Stimulated activated CD8-positive, alpha-beta memory T cell treated with anti-CD3 and anti-CD28 coated beads, Interleukin-7, amount 100 ng/mL, for 24 hours (primary cell): ENCODE results near the gene DTWD1.
"Not testable (repeated sequence)": the region's sequence is repeated elsewhere in the genome, so short reads cannot be mapped to it uniquely, and the experiment has no call there.

Source experiments
- DNase-seq: peaks from one replicate; pipeline ENCODE4 v3.0.0-alpha.2; 2020; ENCODE audit warnings: low read depth

The DTWD1 gene

DNA sequence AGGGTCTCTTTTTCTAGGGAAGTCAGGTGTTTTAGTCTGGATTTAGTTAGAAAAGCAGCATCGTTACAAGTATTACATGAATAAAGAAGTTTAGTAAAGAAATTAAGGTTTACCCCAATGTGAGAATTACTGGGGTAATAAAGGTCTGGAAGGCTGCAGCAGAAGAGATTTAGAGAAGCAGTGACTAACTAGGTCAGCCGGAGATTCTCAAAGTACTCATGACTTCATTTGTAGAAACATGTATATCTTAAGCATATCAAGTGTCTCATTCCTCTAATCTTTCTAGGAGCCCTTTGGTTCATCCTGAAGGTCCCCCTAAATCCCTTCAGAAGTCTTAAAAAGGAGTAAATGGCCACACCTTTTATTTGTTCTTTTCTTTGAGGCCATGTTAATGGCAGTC is 26.0 kb downstream of the DTWD1 start:
- no peak for DNase-seq

DNA sequence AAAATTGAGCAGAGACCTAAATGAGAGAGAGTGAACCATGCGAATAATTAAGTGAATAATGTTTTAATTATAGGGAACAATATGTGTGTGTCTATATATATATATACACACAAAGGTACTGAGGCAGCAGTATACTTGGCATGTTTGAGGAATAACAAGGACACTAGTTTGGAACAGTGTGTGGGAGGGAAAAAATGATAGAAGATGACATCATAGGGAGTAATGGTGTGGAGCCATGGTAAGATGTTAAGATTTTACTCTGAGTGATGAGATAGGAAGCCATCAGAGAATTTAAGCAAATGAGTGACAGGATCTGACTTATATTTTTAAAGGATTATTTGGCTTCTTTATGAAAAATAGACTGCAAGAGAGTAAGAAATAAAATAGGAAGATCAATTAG is 29.1 kb downstream of the DTWD1 start:
- no peak for DNase-seq

DNA sequence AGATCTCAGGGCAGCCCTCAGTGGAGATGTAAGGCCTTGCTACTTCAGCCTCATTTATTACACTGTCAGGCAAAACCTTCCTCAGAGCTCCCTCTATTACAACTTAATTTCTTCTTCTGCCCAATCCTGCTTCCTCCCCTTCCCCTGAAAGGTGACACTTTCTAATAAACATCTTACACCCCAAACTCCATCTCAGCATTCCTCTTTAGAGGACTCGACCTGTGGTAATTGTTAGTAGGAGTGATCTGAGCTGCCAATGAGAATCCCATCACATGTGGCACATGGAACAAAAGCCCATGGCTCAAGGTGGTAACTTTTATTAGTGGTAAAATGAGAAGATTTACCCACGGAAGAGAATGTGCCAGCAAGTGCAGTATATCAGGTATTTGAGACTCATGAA is 29.8 kb downstream of the DTWD1 start:
- DNase-seq = no peak

DNA sequence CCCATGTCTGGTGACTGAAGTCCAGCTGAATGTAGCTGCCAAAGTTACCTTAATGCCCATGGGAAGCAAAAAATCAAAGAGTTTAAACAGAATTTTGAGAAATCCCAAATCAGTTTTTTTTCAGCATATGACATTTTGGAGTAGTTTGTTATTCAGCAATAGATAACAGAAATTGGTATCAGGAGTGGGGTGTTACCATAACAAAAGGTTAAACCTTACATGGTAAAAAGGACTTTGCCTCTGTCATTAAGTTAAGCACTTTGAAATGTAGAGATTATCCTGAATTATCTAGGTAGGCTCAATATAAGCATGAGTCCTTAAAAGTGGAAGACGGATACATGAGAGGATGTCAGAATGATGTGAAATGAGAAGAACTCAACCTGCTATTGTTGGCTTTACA is 32.1 kb downstream of the DTWD1 start:
- DNase-seq = no peak

DNA sequence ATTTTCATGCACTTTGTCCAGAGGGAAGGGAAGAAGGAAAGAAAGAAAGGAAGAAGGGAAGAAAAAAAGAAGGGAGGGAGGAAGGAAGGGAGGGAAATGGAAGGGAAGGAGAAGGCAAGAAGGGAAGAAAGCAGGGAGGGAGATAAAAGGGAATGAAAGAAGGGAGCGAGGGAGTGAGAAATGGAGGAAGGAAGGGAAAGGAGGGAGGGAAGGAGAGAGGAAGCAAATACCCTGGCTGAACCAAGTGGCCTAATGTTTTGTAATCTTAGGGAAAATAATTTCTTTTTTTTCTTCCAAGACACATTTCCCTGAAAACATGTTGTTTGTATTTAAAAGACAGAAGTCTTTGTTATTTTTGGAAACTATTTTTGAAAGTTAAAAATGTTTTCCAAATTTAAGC is 35.9 kb downstream of the DTWD1 start:
- no peak for DNase-seq

DNA sequence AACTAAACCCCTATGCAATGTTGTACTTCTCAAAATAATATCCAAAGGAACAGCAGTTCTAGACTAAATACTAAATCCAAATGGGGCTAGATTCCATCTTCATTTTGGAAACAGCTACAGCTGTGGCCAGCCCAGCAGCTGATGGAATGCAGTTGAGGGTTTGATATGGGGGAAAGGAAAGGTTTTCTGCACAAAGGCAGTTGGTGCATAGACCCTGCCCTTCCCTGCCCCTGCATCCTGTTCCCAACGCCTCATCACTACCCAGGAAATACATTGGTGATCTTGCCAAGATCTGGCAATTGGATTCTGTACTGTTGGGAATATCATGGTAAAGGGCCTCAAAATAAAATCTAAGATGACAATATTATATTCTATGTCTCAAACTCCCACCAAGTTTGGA is 43.9 kb downstream of the DTWD1 start:
- no peak for DNase-seq

DNA sequence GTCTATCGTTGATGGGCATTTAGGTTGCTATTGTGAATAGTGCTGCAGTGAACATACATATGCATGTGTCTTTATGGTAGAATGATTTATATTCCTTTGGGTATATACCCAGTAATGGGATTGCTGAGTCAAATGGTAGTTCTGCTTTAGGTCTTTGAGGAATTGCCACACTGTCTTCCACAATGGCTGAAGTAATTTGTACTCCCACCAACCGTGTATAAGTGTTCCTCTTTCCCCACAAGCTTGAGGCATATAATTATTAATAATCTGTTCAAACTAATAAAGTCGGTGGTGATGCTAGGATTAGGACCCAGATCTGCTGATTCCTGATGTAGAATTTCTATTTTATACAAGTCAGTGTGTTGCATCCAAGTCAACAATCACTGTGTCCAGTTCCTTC is 45.6 kb downstream of the DTWD1 start:
- not testable (repeated sequence) for DNase-seq

DNA sequence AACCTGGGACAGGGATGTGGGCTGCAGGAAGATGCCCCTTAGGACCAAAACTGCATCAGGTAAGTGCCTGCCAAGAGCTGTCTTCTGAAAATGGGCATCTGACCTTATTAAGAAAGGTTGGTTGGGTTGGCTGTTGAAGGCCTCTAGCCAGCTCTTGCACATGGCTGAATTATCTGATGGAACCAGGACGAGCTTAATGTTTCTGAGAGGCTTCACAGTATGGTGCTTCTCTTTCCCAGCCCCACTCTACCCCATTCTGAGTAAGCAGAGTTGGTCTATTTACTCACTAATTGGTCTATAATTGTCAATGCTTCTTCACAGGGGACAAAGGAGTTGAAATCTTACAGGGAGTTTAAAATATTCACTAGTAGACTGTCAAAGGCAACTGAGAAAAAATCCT is 48.4 kb downstream of the DTWD1 start:
- DNase-seq = no peak

DNA sequence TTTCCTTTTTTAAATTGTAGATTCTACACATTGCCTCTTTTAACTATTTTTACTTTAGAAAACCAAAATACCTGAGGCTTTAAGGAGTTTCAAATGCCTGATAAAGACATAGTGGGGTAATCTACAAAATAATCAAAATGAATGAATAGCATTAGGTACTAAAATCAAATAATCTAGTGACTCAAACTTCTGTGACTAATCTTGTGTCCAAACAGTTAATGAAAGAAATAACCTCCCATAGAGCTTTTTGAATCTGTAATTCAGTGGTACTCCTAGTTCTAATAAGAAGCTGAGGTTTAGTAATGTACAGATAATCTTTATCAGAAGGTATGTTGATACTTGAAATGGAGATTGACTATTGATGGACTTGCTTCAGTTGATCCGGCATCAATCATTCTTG is 53.0 kb downstream of the DTWD1 start:
- no peak for DNase-seq

DNA sequence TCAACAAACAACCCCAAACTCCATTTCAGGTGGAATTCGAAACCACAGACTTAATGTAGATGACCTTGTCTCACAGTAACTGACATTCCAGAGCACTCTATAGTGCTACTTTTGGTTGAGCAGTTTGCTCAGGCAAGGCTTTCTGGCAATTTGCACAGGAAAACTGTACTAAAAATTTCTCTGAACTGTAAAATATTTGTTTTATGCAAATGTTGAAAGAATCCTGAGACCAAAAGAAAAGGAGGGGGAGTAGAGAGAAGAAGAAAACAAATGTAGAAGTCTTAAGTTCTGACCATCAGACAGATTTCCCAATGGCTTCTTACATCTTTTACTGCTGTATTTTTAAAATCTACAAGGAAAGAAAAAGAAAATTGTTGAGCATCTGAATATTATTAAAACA is 53.5 kb downstream of the DTWD1 start:
- no peak for DNase-seq

DNA sequence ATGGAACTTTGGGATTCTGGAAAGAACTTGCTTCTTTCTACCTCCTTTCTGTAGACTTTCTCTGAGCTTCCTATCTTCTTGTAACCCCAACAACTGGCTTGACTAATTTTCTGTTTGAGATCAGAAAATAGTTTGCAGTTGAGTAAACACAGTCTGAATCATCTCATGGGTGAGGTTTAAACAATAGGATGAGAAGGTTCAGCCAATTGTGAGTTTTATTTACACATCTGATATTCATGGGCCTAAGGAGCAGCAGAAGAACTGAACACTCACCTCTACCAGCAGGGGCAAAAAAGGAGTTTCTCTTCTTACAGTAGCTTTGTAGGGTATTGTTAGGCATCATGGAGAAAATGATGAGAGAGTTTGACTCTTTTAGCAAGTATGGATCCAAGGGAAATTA is 54.2 kb downstream of the DTWD1 start:
- no peak for DNase-seq

DNA sequence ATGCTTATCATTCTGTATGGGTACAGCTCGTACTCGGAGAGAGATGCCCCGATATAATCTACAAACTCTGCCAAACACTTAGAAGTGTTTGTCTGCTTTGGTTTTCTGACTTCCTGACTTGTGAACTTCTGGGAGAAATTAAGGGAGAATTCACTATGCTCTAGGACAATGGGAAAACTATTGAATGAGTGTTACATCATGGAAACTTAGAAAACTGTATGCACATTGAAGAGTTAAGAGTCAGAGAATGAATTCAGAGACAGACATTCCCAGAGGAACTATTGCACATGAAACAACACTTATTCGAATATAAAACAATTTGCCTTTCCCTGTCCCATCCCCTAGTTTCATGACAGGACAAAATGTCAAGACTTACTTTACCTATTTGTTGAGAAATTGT is 57.8 kb downstream of the DTWD1 start:
- DNase-seq = no peak

DNA sequence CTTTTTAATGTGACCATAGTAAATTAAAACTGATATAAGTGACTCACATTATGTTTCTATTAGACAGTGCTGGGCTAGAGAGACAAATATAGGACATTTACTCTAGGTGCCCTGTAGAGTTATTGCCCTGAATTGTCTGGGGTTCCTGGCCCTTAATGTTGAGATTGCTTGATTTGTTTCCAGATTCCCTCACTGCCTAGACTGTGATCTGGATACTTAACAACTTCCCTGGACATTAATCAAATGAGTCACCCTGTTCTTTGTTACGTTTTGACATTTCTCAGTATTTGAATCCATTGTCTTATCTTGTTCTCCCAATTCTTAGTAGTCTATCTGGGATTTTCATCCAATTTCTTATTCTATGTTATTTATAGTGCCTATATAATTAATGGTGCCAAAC is 65.8 kb downstream of the DTWD1 start:
- DNase-seq = no peak

DNA sequence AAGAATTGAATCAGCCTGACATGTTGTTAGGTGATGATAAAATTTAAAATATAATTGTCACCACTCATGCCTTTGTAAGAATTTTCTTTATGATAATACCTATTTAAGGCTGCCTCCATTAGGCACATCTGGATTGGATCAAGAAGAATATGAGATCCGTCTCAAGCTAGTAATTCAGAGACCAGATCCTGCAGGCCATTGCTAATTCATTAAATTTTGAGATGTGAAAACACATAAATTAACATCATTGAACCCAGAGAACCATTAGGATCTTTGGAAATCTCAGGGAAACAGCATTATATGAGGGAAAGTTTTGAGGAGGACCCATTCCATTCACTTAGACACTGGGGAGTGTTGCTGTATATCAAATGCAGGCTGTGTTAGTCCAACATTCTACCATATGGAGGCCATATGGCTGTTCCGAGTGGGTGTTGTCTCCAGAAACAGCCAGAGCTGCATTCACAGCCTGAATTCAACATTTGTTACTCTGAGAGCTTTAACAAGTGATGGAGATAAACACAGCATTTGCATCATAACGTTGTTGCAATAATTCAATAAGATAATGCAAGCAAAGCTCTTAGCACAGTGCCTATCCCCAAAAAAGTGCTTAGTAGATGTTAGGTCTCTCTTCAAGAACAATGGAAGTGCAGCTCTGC is 67.4 kb downstream of the DTWD1 start:
- DNase-seq = no peak

DNA sequence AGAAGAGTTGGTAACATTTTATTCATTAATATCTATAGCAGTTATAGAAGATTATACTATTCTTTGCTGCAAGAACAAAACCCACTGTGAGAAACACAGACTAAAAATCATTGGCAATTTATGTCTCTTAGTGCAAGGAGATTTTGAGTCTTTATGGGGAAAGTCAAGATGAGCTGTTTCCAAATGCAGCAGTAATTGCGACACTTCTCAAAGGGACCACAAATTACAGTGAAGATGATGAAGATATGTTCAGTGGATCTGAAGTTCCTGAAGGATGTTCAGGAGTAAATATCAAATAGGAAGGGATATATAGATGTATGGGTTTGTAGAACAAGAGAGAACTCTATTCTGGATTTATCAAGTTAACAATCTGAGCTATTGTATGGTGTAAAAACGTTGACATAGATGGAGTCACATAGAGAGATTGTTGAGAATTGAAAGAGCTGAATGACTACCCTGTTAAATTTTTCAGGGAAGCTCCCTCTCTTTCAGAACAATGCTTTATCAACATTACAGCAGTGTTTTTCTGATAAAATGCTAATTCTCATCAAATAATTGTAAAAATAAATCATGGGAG is 71.8 kb downstream of the DTWD1 start:
- no peak for DNase-seq

DNA sequence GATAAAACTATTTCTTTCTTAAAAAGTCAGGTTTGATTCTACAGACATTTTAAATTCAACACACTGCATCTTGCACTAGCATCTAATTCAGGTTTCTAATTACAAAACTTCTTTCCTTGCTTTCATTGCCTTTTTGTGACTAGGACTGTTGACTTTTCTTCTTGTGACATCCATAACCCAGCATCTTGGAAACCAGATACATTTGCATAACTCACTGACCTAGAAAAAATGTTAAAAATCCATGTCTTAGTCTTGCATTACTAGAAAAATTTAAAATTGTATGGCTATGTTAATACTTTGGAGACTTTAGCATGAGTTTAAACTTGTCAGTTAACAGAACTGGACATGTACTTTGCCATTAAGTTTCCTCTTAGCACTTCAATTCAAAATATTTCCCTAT is 72.7 kb downstream of the DTWD1 start:
- DNase-seq = no peak

DNA sequence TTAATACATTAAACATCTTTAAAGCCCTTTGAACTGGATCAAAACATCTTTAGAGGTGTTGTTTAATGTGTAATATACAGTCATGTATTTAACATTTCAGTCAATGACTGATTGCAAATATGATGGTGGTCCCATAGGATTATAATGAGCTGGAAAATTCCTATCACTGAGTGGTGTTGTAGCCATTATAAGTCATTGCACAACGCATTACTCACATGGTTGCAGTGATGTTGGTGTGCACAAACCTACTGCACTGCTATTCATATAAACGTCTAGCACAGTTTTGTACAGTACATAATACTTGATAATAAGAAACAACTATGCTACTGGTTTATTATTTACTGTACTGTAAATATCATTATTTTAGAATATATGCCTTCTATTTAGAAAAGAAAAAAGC is 75.6 kb downstream of the DTWD1 start:
- DNase-seq = no peak

DNA sequence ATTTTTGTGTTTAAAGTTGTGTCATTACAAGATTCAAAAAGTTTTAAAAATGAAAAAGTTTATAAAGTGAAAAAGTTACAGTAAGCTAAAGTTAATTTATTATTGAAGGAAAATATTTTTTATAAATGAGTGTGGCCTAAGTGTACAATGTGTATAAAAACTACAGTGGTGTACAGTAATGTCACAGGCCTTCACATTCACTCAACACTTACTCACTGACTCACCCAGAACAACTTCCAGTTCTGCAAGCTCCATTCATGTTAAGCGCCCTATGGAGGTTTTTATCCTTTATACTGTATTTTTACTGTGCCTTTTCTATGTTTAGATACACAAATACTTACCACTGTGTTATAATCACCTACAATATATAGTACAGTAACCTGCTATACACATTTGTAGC is 76.3 kb downstream of the DTWD1 start:
- no peak for DNase-seq

DNA sequence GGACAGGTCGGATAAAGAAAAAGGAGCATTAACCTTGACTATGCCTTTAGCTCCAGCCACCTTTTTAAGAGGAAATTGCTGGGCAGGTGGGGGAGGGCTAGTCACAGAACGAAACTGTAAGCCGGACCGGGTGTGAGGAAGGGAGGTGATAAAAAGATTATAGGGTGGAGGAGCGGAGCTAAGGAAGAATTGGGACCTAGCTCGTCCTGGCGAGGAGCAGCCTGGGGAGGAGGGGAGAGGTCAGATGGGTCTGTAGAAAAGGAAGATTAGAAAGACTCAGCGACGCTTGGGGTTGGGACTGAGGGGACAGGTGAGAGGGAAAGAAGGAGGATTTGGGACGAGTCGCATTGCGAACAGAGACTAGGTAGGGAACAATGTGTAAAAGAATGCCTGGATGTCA is 82.1 kb downstream of the DTWD1 start:
- DNase-seq = not testable (repeated sequence)
